Measurements from ENCODE around the gene RALGAPB.
A peak's percentile ranks its signal among the peaks of the same experiment; 100 is the strongest.

RALGAPB gene

DNA sequence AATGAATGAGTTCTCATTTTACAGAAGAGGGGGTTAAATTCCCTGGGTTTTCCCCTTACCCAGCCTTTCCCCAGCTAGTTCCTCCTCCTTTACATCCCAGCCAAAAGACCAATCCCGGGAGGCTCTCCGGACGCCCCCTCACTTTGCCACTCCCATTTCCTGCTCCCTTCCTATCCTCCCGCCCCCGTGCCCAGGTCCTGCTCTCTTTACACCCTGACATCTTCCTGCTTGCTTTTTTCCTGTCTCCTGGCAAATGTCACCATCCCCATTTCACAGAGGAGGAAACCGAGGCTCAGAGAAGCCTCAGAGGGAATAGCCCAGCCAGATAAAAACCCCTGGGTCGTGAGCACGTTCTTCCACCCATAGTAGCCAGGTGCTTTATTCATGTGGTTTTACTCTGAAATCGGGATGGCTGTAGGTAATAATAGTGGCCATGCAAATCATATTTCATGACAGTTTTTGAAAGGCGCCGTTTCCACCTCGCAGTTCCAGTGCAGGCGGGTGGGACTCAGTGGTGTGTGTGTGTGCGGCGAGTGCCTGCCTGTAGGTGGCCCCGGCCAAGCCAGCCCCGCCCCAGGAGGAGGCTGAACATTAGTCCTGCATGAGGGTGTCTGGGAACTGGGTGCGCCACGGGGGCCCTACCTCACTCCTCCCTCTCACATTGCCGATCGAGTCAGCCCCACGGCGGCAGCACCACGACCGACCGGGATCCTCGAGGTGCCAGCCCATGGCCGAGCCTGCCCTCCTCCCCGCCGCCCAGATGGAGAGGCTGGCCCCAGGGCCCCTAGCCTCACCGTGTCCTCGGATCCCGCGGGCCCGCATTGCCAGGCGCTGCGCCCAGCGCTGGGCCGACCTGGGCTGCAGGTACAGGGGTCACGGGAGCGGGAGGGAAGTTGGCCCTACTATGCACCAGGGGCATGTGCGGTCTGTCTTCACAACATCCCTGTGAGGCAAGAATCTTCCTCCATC, 128.9 kb downstream of the RALGAPB start, which contains the start of gene ARHGAP40:
ARHGAP40 (plus strand) TSS at position 594 of the 969 bp plus-strand sequence.
- TF ChIP-seq, protein P1, sequence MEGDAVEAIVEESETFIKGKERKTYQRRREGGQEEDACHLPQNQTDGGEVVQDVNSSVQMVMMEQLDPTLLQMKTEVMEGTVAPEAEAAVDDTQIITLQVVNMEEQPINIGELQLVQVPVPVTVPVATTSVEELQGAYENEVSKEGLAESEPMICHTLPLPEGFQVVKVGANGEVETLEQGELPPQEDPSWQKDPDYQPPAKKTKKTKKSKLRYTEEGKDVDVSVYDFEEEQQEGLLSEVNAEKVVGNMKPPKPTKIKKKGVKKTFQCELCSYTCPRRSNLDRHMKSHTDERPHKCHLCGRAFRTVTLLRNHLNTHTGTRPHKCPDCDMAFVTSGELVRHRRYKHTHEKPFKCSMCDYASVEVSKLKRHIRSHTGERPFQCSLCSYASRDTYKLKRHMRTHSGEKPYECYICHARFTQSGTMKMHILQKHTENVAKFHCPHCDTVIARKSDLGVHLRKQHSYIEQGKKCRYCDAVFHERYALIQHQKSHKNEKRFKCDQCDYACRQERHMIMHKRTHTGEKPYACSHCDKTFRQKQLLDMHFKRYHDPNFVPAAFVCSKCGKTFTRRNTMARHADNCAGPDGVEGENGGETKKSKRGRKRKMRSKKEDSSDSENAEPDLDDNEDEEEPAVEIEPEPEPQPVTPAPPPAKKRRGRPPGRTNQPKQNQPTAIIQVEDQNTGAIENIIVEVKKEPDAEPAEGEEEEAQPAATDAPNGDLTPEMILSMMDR (IDR thresholded peaks at IDR 0.05; ENCODE audit: insufficient read depth, low read length, poor library complexity, severe bottlenecking) = peak; percentile 25
- Histone ChIP-seq H3K4me3 (replicated peaks; ENCODE audit: low read depth, low read length) (no peak within 1 kb of the TSS; the same call in 1 of the 2 replicates), H3K36me3 (ENCODE audit: control insufficient read depth, insufficient read depth, low read length) (no peaks in the 10 kb centered on the region), H3K27me3 (replicated peaks; ENCODE audit: control insufficient read depth, insufficient read depth, low read length) (peaks cover 2% of the 10 kb centered on the region)
- DNase-seq (ENCODE audit: extremely low read depth, insufficient read length) = no peak

DNA sequence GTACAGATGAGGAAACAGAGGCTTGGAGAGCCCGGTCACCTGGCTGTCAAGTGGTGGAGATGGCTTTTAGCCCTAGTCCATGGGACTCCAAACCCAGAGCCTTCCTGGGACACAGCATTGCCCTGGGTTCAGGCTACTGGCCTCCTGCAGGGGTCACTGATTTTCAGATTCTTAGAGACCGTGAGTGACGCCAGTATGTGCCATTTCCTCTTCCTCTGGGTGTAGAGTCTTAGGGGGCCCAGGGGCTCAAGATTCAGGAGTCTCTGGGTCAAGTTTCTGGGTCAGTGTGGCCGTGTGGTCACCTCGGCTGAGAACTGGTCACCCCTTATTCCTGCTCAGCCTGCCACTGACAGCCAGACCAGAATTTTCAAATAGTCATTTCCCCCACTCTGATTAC, 129.5 kb downstream of the RALGAPB start:
- Histone ChIP-seq H3K4me3 (replicated peaks; ENCODE audit: low read depth, low read length) (no peak overlapping the region), H3K36me3 (ENCODE audit: control insufficient read depth, insufficient read depth, low read length) (no peaks in the 10 kb centered on the region), H3K27me3 (replicated peaks; ENCODE audit: control insufficient read depth, insufficient read depth, low read length) (peaks cover 2% of the 10 kb centered on the region)
- TF ChIP-seq, protein P1 (IDR thresholded peaks at IDR 0.05; ENCODE audit: insufficient read depth, low read length, poor library complexity, severe bottlenecking) = no peak
- no peak for DNase-seq (ENCODE audit: extremely low read depth, insufficient read length)

DNA sequence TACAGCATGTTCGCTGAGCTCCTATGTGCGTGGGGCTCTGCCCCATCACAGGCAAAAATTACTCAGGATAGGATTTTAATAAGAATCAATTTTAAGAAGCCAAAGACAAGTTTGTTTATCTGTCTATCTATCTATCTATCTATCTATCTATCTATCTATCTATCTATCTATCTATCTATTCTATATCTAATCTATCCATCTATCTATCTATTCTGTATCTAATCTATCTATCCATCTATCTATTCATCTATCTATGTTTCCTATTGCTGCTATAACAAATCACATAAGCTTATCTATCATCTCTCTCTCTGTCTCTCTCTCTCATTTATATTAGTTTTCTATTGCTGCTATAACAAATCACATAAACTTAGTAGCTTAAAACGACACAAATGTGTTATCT, 130.6 kb downstream of the RALGAPB start:
- peaks cover 2% of the 10 kb centered on the region for H3K27me3 ChIP-seq (replicated peaks; ENCODE audit: control insufficient read depth, insufficient read depth, low read length)
- H3K4me3 ChIP-seq (replicated peaks; ENCODE audit: low read depth, low read length) = no peak overlapping the region
- H3K36me3 ChIP-seq (ENCODE audit: control insufficient read depth, insufficient read depth, low read length) = no peaks in the 10 kb centered on the region
- DNase-seq (ENCODE audit: extremely low read depth, insufficient read length) = no peak
- TF ChIP-seq, protein P1 (IDR thresholded peaks at IDR 0.05; ENCODE audit: insufficient read depth, low read length, poor library complexity, severe bottlenecking) = no peak

DNA sequence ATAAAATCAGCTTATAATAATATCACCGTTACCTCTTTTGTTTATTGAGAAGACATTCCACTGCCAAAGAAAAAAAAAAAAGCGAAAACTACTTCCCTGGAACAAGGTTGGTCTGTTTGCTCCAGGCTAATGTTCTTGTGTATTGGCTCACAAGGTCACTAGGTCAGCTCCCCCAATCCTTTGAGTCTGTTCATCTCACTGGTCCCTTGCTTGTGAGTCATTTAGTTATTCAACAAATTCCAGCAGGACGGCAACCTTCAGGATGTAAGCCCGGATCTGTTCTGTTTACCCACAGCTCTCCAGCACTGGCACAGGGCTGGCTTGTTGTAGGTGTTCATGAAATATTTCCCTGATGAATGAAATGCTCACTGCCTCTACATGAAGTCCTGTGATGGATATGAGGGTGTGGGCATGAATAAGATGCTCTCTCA, 132.2 kb downstream of the RALGAPB start:
- H3K27me3 ChIP-seq (replicated peaks; ENCODE audit: control insufficient read depth, insufficient read depth, low read length) = peaks cover 1% of the 10 kb centered on the region
- no peak for DNase-seq (ENCODE audit: extremely low read depth, insufficient read length)
- TF ChIP-seq, protein P1 (IDR thresholded peaks at IDR 0.05; ENCODE audit: insufficient read depth, low read length, poor library complexity, severe bottlenecking) = no peak

DNA sequence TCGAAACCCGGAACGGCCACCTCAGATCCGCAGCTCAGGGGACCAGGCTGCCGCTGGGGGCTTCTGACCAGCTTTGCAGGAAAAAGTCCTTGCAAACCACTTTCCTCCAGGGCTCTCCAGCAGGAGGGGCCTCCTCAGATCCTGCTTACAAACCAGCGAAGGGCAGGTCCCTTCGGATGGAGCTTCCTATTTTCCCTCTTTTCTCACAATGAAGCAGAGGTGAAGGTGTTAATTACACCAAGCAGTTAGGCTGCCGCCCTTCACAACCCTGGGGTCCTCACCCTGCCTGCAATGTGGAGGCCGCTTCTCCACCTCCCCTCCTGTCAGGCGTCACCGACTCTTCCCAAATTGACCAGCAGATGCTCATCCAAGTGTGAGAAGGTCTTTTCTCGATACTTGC, 134.7 kb downstream of the RALGAPB start:
- Histone ChIP-seq H3K4me3 (replicated peaks; ENCODE audit: low read depth, low read length) (no peak overlapping the region), H3K36me3 (ENCODE audit: control insufficient read depth, insufficient read depth, low read length) (no peaks in the 10 kb centered on the region), H3K27me3 (replicated peaks; ENCODE audit: control insufficient read depth, insufficient read depth, low read length) (no peaks in the 10 kb centered on the region; the same call in 1 of the 2 replicates)
- TF ChIP-seq, protein P1 (IDR thresholded peaks at IDR 0.05; ENCODE audit: insufficient read depth, low read length, poor library complexity, severe bottlenecking) = no peak
- no peak for DNase-seq (ENCODE audit: extremely low read depth, insufficient read length)

More for the DNA sequence above, 132.2 kb downstream of the RALGAPB start:
- H3K4me3 ChIP-seq (replicated peaks; ENCODE audit: low read depth, low read length) = no peak overlapping the region
- H3K36me3 ChIP-seq (ENCODE audit: control insufficient read depth, insufficient read depth, low read length) = no peaks in the 10 kb centered on the region

Data from GM06990 (cell line).